A172 (cell line): ENCODE results near the gene CRYL1. TPM values are rescaled to one million over a fixed set of nuclear protein-coding genes. Genes with fewer than 3 reads are reported as not detected.

Source experiments
- DNase-seq: peaks from one replicate; pipeline ENCODE4 v3.0.0-alpha.2; 2015; ENCODE audit warnings: low spot score
- total RNA-seq: library from RNA; depleted of rRNA; stranded (reverse); fragments of >200 nt; shearing (Covaris generic); gene quantifications from 2 replicates; pipeline ENCODE4 v1.2.3, GENCODE V29; 2014; rRNA removed

The CRYL1 gene, protein sequence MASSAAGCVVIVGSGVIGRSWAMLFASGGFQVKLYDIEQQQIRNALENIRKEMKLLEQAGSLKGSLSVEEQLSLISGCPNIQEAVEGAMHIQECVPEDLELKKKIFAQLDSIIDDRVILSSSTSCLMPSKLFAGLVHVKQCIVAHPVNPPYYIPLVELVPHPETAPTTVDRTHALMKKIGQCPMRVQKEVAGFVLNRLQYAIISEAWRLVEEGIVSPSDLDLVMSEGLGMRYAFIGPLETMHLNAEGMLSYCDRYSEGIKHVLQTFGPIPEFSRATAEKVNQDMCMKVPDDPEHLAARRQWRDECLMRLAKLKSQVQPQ
- total RNA-seq, result 8.0 and 10.5 TPM in 2 replicates

DNA sequence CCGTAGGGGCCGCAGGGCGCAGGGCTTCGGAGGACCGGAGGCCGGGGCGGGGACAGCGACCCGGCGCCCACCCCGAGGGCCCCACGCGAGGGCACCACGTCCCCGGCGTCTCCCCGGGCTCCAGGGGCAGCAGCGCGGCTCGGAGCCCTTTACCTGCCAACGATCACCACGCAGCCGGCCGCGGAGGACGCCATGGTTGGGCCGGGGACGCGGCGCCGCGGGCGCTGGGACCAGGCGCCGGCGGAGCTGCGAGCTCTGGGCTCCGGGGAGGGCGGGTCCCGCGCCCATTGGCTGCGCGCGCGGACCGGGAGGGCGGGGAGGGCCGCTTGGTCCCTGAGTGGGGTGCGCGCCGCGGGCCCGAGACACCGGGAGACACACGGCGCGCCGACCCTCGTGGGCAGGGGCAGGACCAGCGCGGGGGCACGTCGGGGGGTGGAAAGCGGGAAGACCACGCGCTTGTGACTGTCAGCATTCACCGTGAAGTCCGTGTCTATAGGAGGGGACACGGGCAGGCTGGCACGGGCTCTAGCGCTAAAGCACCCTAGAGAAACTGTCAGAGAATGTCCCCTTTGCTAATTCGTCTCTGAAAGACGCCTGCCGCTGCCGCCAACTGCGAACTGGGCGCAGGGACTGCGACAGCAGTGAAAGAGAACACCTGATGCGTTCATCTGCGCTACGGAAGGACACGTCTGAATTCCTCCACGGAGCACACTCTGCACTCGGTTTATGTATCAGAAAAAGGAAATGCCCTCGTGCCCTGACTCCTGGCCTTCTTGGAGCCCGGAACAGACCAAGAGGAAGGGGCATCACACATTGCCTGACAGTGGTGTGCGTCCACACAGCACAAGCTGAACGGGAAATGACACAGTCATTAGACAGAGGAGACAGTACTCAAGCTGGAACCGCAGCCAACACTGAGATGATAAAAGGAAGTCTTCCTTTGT is at the start of gene CRYL1:
TSS of gene CRYL1 (minus strand) at position 257 of the 944 bp plus-strand sequence. CDS start at position 194, 63 bp downstream.
- DNase-seq, result peak; percentile 49

DNA sequence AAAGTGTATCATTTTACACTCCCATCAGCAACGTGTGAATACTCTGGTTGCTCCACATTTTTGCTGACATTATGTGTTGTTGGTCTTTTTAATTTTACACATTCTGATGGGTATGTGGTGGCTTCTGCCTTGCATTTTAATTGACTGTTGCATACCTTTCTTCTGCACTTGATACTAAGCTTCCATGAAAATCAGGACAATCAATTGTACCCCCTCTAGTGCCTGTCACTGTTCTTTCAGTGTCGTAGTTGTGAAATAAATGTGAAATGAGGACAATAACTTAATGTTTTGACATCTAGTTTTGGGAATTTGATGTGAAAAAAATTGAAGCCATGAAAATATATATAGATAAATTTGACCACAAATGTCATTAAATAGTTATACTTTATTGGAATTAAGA is 48.0 kb upstream of the CRYL1 start:
- DNase-seq, result no peak

DNA sequence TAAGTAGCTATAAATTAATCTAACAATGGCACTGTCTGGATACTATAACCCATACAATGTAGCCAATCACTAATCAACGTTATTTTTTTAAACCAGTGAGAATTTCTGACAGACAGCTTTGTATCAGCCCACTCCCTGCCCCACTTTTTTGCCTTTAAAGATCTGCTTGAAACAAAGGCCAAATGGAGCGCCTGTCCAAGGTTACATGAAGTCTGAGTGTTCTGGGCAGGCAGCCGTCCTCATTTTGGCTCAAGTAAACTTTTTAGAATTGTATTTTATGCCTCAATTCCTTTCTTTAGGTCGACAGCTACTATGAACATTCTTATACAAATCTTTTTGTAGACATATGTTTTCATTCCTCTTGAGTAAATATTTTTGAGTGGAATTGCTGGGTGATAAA is 47.5 kb upstream of the CRYL1 start:
- no peak for DNase-seq

DNA sequence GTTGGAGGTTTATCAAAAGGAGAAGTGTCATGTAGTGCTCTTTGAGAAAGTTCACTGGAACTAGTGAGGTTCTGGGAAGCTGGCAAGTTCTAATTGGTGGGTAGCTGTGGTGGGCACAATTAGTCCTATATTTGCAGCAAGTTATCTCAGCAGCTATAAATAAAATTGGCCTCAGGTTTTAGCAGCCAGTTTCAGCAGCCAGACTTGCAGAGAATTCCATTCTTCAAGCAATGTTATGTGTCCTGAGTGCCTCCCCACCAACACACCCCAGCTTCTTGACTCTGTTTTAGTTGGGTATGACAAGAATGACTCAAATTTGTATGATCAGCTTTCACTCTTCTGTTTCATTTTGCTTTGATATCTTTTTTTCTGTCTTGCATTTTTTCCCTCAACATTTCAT is 46.0 kb upstream of the CRYL1 start:
- no peak for DNase-seq

DNA sequence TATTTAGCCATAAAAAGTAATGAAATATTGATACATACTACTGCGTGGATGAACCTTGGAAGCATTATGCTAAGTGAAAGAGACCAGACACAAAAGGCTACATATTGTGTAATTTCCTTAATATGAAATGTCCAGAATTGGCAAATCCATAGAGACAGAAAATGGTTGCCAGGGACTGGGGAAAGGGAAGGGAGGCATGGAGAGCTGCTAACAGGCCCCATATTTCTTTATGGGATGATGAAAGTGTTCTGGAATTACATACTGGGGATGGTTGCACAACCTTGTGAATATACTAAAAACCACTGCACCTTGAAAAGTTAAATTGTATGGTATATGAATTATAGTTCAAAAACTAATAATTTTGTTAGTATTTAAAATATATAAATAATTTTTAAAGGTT is 44.9 kb upstream of the CRYL1 start:
- DNase-seq, result no peak

DNA sequence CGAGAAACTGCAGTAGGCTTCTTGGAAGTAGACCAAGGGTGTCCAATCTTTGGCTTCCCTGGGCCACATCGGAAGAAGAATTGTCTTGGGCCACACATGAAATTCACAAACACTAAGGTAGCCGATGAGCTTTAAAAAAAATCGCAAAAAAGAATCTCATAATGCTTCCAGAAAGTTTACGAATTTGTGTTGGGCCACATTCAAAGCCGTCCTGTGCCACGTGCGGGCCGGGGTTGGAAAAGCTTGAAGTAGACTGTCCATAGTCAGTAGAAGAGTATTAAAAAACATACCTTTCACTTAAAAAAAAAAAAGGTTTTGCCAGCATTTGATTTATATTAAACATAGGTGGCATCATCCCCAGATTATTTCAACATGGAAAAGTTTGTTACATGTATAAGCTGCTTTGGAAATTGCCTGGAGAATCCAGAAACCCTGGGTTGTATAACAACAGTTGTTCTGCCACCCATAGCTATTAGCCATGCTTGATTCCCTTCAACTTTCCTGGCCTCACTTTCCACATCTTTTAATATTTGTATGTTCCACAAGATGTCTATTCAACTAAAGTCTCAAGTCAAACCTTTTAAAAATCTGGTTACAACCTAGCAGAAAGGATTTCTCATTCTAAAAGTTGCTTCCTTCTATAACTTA is 42.3 kb upstream of the CRYL1 start:
- DNase-seq, result no peak

DNA sequence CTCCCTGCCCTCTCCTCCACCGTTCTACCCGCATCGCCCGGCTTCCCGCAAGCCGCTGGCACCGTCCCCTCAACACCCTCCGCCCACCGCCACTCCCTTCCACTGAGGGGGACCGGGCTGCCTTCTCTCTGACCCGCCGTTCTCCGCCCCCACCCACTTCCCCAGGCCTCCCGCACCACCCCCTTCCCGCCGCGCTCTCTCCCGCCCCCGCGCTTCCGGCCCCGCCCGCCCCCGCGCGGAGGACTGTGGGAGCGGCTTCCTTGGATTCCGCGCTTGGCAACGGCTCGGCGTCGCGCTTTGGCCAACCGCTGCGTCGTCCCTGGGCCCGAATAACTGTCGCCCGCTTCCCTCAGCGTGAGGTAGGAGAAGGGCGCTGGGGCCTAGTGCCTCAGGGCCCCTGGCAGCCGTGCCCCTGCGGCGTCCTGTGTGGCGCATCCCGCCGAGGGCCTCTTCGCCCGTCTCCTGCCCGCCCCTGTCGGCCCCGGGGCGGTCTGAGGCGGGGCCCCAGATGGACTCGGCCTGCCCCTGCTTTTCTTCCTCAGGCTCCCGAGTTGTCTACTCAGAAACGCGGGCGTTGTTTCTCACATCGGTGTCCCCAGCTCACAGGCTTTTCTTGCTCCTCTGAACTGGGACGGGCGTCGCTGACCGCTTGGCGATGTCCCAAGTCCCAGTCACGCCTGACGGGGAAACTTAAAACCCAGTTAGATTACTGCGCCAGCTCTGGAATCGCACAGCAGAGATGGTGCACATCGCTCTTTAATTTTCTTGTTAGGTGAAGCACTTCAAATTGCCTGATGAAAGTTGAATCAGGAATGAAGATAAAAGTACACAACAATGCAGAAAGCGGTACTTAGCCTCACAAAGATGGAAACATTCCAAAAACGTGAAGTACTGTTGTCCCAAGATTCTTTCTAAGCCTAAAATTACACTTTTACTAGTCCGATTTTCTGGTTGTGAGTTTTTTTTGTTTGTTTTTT is 41.5 kb upstream of the CRYL1 start, which contains the start of gene IFT88:
TSS of gene IFT88 (plus strand) at position 260 of the 977 bp plus-strand sequence. CDS start 7,229 bp downstream, outside the sequence.
- peak; percentile 70 for DNase-seq

DNA sequence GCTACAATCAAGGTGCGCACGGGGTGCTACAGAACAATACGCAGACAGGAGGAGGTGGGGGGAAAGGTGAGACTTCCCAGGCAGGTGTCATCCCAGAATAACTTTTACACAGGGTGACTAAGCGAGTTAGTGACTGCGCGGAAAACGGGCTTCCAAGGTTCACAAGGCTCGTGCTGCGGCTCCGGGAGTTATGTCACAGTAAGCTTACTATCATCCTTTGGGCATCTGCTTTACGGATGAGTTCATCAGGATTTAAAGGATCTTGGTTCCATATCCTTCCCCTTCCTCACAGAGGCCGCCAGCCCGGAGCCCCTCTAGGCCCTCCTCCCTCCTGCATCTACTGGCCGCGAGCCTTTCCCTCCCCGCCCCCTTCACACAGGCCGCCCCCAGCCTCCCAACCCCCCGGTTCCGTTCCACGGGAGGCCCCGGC is 40.8 kb upstream of the CRYL1 start:
- peak; percentile 70 for DNase-seq

DNA sequence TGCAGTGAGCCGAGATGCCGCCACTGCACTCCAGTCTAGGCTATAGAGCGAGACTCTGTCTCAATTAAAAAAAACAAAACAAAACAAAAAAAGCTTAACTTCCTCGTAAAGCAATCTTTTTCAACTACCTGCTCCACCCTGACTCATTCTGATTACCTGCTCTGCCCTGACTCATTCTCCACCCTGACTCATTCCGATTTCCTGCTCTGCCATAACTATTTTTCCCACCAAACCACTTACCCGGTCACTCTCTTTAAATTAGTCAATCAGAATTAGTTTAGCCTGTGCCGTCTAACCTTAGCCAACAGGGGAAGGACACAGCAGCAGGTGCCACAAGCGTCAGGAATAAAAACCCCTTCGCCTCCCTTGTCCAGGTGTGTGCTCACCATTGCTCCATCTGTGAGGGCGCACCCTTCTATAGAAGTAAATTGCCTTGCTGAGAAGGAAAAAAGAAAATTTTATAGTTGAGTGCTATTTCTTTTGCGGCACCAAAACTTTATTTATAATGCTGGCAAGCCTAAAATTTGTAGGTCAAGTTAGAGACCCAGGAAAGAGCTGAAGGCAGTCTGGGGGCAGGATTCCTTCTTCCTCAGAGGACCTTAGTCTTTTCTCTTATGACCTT is 39.6 kb upstream of the CRYL1 start:
- DNase-seq, result peak; percentile 18

DNA sequence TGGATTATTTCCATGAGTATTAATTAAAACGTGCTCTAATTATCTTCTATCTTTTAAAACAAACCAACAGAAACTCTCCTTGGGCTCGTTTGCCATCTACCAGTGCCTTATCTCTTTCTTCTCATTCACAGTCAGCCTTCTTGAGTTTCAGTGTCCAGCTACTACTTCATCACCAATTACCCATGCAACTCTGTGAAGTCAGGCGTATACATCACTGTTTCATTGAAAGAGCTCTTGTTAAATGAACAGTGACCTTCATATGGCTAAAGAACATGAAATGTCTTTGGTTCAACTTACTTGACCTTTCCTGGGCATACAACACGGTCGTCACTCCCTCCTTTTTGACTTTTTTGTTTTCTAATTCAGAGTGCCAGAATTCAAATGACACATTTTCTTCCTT is 36.1 kb upstream of the CRYL1 start:
- no peak for DNase-seq

DNA sequence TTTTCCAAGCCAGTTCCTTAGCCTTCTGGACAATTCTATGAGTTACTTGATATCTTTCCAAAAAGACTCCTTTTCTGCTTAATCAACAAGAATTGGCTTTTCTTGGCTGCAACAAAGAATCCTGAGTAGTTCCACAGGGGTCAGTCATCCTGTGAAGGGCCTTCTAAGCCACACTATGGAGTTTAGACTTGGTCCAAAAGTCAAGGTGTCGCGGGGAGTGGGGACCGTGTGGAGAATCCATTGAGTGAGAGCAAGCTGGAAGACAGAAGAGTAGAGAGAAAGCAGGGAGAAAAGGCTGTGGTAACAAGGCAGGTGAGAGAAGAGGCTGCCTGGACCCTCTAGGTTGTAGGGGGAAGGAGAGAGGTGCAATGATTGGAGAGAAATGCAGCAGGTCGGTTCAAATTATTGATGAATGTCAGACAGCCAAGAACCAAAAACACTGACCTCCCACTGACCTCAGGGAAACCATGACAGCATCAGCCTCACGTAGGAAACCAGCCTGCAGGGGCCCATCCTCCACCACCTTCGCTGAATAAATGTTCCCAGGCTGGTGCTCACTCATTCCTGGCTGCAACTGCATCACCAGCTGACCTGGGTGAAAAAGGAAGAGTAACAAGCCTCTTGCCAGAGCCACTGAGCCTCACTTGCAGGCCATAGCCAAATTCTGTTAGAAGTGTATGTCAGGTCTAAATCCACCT is 34.2 kb upstream of the CRYL1 start:
- no peak for DNase-seq

DNA sequence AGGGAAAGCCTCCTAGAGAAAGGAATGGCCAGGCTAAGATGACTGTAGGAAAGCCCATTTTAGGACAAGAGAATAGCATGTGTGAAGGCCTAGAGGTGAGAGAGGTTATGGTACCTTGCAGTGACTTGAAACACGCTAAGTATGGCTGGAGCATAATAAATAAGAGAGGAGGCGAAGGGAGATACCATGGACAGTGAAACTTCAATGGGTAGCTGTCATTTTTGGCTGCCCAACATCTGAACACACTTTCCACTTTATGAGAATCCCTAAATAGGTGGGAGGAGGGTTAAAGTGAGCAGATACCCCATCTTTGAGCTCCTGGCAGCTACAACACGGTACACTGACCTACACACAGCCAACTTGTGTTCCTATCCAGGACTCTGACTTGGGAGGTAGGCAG is 33.3 kb upstream of the CRYL1 start:
- DNase-seq, result no peak

DNA sequence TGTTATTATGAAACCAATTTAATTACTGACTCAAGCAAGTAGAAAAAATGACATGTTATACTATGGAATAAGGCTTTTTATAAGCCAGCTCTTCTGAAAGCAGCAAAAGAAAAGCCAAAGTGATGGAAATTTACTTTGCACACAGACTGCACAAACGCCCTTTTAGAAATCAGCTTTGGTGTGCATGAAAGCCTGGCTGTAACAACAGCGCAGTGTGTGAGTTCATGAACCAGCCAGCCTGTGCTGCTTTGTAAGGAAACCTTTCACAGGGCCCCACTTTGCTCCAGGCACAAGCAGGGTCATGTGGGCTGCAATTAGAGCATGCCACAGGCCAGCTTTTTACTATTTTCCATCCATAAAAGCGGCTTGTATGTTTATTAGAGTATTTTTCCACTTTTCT is 27.7 kb upstream of the CRYL1 start:
- DNase-seq, result no peak

DNA sequence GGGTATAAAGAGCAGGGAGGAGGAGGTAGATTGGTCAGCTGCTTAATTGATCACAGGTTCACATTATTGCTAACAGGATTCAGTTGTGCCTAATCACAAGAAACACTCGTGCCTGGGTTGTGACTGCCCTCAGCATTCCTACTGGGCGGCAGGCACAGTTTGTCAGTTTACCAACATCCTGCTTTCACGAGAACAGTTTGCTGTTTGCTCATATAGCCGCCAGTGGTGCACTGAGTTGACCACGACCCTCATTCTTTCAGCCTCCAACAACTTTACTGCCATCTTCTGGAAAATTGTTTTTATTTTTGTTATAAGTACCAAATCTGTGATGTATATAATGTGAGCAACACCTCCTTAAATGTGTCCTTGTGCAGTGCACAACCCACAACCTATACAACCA is 25.1 kb upstream of the CRYL1 start:
- no peak for DNase-seq

DNA sequence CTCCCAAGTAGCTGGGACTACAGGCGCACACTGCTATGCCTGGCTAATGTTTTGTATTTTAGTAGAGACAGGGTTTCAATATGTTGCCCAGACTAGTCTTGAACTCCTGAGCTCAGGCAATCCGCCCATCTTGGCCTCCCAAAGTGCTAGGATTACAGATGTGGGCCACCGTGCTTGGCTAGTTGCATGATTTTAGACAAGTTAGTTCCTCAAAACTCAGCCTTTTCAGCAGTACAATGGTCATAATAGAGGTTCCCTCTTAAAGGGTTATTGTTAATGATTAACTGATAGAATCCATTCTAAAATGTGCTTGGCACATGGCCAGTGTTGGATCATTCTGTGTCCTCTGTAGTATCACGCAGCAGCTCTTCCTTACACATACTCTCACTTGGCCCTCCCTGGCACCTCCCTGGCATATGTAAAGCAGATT is 21.8 kb upstream of the CRYL1 start:
- DNase-seq, result no peak

DNA sequence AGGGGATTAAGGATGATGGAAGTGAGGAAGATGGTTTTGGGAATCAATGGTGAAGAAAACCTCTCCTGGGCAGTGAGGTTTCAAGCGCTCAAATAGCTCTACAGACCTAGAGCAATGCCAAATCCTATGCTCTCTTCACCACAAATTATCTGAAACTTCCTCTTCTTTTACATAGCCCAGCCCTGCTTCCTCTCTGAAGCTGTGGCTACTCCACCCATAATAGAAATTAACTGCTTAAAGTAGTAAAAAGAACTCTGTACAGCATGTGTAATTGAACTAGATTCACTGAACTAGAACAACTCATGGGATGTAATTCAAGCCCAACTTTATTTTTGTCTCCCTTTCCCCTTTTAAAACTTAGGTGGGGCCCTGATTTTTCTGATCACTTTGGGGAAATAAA is 20.9 kb upstream of the CRYL1 start:
- no peak for DNase-seq

DNA sequence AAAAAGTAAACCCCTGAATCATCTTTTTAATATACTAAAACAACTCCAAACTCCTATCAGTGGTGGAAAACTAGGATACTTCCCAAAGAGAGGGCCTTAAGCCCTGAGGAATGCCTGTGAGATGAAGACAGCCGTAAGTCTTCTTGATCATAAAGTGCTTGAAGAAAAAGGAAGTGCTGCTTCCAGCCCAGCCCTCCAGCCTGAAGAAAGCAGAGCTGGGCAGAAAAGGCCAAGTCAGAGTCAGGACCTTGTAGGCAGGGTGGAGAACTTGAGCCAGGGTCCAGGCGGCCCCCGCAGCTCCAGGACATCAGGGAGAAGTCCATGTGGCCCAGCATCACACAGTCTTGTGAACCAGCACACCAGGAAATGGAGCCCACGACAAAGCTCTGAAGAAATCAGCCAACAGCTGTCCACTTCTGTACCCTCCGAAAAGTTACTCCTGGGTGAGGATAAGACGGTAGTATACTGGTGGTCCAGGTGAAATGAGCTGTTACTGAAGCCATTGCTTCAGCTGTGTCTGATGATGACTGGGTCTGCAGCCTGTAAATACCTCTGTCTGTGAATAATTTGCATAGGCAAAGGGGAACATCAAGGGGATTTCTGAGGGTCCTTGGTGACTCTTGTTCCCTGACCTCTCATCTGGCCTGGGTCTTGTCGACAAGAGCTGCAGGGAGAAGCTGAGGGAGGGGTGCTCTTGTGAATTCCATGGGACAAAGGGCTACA is 18.7 kb upstream of the CRYL1 start:
- DNase-seq, result no peak

DNA sequence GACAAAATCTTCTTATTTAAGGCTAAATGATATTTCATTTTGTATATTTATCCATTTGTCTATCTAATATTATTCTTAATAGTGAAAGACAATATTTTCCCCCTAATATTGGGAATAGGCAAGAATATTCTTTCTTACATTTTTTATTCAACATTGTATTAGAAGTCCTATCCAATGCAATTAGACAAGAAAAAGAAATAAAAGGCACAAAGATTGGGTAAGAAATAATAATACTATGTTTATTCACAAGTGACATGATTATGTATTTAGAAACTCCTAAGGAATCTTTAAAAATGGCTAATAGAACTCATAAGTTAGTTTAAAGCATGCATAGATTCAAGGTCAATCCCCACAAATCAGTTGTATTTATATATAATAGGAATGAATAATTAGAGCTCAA is 11.3 kb upstream of the CRYL1 start:
- DNase-seq, result no peak

DNA sequence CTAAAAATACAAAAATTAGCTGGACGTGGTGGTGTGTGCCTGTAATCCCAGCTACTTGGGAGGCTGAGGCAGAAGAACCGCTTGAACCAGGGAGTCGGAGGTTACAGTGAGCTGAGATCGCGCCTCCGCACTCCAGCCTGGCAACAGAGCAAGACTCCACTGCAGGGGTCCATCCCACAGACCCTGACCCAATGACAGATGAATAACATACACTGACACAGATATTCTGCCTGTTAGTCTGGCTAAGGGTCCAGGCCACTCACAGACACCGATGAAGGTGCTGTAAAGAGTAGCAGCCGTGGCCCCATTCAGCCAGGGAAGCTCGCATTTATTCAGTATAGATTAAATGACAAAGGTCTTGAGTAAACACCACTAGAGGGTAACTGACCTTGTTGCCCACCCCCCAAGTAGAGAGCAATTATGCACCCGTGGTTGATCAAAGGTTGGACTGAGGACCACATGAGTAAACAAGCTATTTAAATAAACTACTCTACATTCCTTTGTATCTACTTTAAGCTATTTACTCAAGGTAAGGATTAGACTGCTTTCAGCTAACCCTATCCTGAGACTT is 8.5 kb upstream of the CRYL1 start:
- no peak for DNase-seq
